SHP77 treated with DMSO at 0.1 percent for 48 hours (cell line): ENCODE data around the gene NXPH4.

ENCODE experiments used
- DNase-seq: peaks from one replicate; lab custom pipeline; 2025; lab: John Stamatoyannopoulos, UW

The NXPH4 gene

DNA sequence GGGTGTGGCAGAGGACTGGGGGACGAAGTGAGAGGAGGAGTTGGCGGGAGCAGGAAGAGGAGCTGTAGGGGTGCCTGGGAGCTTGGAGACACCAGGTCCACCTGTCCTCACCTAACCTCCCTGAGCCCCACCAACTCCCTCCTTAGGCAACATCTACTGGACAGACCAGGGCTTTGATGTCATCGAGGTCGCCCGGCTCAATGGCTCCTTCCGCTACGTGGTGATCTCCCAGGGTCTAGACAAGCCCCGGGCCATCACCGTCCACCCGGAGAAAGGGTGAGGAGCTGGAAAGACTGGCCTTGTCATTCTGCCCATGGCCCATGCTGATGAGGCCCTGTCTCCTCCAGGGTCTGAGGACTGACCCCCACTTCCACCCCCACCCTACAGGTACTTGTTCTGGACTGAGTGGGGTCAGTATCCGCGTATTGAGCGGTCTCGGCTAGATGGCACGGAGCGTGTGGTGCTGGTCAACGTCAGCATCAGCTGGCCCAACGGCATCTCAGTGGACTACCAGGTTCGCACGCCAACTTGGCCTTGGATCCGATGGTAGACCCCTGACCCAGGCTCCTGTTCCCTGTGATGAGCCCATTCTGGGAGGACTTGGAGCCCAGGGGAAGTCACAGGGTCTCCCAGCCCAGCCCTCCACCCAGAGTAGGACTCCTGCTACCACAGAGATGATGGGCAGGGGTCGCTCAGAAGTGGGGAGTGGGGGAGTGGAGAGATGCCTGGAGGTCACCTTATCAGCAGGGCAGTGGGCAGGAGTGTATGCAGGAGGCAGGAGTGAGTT, 32.5 kb upstream of the NXPH4 start:
- no peak for DNase-seq

DNA sequence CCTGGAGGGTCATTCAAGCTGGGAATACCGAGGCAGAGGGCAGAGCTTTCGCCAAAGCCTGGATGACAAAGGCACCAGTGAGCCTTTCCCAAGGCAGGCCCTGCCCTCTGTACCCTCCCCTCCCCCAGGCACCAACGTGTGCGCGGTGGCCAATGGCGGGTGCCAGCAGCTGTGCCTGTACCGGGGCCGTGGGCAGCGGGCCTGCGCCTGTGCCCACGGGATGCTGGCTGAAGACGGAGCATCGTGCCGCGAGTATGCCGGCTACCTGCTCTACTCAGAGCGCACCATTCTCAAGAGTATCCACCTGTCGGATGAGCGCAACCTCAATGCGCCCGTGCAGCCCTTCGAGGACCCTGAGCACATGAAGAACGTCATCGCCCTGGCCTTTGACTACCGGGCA, 31.2 kb upstream of the NXPH4 start:
- no peak for DNase-seq

GRCh38 chr12:57185906-57186508, 30.6 kb upstream of the NXPH4 start:
- DNase-seq = no peak

DNA sequence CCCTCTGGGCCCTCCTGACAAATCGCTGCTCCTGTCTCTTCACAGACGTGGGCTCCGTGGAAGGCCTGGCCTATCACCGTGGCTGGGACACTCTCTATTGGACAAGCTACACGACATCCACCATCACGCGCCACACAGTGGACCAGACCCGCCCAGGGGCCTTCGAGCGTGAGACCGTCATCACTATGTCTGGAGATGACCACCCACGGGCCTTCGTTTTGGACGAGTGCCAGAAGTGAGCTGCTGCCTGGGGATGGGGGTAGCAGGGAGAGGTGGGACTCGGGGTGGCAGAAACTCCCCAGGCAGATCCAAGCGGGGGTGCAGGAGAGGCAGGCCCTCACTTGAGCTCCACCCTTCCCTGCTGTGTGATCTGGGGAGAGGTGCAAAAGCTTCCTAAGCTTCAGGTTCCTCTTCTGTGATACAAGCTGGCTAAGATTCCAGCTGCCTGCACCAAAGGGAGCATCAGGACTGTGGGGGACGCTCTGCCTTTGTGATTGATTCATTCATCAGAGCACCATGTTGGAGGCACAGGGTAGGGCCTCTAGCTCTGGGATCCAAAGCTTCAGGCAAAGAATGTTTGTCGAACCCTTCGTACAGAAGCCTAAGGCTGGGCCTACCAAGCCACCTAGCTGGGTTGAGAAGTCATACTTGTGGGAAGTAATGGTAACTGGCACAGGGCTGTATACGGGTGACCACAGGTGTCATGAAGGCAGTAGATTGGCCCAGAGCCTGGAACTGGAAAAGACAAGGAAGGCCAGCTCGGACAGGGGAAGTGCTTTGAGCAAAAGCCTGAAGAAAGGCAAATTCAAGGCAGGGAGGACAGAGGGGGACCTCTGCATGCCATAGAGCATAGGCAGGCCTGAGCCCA, 29.1 kb upstream of the NXPH4 start:
- no peak for DNase-seq

DNA sequence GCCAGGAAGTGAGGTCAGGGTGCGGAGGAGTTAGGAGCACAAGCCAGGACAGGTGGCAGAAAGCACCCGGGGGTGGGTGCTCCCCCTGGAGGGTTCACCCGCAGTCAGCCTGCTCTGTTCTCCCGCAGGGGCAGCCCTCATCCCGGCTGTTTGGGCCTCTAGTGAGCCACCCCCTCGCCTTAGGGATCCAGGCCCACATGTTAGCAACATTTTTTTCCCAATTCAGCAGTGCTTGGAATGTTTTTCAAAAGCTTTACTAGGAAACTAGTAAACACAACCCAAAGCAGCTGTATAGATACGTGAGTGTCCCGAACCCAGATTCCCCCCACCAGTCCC, 28.5 kb upstream of the NXPH4 start:
- no peak for DNase-seq

GRCh38 chr12:57190037-57190436, 26.6 kb upstream of the NXPH4 start:
- DNase-seq = no peak

DNA sequence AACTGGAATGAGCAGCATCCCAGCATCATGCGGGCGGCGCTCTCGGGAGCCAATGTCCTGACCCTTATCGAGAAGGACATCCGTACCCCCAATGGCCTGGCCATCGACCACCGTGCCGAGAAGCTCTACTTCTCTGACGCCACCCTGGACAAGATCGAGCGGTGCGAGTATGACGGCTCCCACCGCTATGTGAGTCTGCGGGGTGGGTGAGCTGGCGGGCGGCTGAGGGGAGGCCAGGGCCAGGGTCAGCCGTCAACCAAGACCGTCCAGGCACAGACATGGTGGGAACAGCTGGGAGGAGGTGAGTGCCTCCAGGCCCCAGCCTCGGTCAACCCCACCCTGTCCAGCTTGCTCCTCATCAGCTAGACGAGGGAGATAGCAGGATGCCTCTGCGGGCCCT, 25.8 kb upstream of the NXPH4 start:
- DNase-seq = no peak

DNA sequence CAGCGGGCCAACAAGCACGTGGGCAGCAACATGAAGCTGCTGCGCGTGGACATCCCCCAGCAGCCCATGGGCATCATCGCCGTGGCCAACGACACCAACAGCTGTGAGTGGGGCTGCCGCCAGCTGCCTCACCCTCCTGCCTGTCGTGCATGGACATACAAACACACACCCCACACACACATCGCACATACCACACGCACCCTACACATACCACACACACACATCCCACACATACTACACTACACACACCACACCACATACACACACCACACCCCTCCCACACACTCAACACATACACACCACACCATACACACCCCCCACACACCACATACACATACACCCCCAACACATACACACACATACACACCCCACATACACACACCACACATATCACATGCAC, 25.2 kb upstream of the NXPH4 start:
- DNase-seq = no peak

GRCh38 chr12:57192920-57193319, 23.7 kb upstream of the NXPH4 start:
- DNase-seq = no peak

DNA sequence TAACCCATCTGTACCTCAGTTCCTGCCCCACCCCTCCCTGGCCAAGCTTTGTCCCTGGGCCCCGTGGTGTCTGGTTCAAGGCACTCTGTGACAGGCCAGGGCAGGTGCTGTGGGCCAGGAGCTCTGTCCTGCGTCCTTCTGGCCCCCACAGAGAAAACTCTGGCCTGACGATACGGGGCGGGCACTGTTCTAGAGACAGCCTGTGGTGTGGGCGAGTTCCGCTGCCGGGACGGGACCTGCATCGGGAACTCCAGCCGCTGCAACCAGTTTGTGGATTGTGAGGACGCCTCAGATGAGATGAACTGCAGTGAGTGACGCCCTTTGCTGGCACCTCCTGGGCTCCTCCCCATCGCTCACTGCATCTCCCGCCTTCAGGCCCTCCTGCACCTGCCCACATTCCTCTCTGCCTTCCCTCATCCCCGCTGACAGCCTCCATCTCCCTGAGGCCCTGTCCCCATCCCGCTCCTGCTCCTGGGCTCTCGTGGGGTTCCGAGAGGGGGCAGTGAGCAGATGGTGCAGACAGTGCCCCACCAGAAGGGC, 22.8 kb upstream of the NXPH4 start:
- no peak for DNase-seq

GRCh38 chr12:57194253-57194652, 22.3 kb upstream of the NXPH4 start:
- no peak for DNase-seq

GRCh38 chr12:57195186-57195585, 21.4 kb upstream of the NXPH4 start:
- DNase-seq = no peak

DNA sequence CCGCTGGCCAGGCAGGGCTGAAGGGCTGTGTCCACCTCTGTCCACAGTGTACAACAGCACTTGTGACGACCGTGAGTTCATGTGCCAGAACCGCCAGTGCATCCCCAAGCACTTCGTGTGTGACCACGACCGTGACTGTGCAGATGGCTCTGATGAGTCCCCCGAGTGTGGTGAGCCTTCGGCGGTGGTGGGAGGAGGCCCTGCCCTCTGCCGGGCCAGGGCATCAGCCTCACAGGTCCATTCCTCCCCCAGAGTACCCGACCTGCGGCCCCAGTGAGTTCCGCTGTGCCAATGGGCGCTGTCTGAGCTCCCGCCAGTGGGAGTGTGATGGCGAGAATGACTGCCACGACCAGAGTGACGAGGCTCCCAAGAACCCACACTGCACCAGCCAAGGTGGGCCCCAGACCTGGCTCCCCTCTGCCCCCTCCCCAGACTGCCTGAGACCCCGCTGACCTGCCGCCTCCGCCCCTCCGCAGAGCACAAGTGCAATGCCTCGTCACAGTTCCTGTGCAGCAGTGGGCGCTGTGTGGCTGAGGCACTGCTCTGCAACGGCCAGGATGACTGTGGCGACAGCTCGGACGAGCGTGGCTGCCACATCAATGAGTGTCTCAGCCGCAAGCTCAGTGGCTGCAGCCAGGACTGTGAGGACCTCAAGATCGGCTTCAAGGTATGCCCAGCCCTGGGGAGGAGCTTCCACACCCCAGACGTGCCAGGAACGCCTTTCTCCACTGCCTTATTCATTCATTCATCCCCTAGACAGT, 20.8 kb upstream of the NXPH4 start:
- DNase-seq = no peak

DNA sequence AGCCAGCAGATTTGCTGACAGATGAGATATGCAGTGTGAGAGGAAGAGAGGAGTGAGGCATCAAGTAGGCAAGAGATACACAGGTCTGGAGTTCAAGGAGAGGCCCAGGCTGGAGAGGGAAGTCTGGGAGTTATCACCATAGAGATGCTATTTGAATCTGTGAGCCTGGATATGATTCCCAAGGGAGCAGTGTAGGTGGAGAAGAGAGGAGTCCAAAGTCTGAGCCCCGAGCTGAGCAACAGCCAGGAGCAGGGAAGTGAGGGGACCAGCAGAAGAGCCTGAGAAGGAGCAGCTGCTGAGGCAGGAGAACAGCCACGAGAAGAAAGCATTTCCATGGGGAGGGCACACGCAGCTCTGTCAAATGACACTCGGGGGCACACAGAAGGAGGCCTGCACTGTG, 20.2 kb upstream of the NXPH4 start:
- DNase-seq = no peak

GRCh38 chr12:57196956-57197355, 19.6 kb upstream of the NXPH4 start:
- no peak for DNase-seq

GRCh38 chr12:57198329-57198728, 18.3 kb upstream of the NXPH4 start:
- no peak for DNase-seq

DNA sequence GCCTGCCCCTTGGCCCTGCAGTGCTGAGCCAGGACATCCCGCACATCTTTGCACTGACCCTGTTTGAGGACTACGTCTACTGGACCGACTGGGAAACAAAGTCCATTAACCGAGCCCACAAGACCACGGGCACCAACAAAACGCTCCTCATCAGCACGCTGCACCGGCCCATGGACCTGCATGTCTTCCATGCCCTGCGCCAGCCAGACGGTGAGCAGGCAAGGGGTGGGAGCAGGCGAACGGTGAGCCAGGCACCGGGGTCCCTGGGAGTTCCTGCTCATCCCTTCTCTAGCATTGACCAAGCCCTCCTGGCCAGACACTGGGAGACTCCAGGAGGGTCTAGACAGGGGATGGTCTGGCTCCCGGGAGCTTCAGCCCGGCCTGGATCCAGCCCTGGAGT, 17.4 kb upstream of the NXPH4 start:
- no peak for DNase-seq

DNA sequence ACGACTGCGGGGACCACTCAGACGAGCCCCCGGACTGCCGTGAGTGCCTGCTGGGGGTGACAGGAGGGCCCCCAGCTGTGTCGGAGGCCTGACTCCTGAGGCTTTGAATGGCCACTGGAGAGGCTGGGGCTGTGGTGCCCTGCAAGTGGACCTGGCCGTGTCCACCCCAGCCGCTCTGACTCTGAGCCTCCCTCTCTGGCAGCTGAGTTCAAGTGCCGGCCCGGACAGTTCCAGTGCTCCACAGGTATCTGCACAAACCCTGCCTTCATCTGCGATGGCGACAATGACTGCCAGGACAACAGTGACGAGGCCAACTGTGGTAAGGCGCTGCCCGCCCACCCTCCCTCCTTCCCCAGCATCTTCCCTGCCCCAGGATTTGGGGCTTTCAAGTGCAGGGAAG, 16.1 kb upstream of the NXPH4 start:
- DNase-seq = no peak

- DNase-seq = no peak
Observed at GRCh38 chr12:57201219-57201618, 15.4 kb upstream of the NXPH4 start.

GRCh38 chr12:57201631-57202030, 15.0 kb upstream of the NXPH4 start:
- no peak for DNase-seq

DNA sequence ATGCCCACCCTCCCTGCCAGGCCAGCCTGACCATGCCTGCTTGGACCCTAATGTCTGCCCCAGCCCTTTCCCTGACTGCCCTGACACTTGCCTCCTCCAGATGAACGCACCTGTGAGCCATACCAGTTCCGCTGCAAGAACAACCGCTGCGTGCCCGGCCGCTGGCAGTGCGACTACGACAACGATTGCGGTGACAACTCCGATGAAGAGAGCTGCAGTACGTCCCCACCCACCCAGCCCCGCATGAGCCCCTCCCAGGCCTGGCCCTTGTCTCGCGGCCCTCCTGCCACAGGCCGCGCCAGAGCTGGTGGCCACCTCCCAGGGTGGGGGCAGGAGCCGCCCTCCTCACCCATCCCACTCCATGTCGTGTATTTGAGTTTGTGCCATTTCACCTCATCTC, 14.3 kb upstream of the NXPH4 start:
- DNase-seq = no peak

DNA sequence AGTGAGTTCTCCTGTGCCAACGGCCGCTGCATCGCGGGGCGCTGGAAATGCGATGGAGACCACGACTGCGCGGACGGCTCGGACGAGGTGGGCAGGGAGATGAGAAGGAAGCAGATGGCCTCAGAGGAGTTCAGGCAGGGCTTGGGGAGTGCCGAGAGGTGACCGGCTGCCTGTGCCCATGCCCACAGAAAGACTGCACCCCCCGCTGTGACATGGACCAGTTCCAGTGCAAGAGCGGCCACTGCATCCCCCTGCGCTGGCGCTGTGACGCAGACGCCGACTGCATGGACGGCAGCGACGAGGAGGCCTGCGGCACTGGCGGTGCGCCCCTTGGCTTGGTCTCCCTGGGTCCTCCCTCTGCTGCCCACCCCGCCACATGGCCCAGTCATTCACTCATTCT, 13.4 kb upstream of the NXPH4 start:
- no peak for DNase-seq
